GM12891 (cell line): ENCODE data around the gene C2orf66.

Source experiments
- DNase-seq: peaks from one replicate; pipeline ENCODE4 v3.0.0; 2011; ENCODE audit warnings: low spot score; ENCODE audit not compliant: insufficient read length
- FAIRE-seq: peaks from 2 replicates; lab custom pipeline; 2011; peaks lifted over from hg19 to GRCh38; lab: Jason Lieb, UNC
- PAX5 ChIP-seq: IDR thresholded peaks from 2 replicates; pipeline ENCODE4 v1.6.1; 2011; ENCODE audit warnings: low read length, moderate library complexity, mild to moderate bottlenecking; ENCODE audit not compliant: insufficient read depth, severe bottlenecking
- POLR2A ChIP-seq: IDR thresholded peaks from 2 replicates; pipeline ENCODE4 v1.6.1; 2011; ENCODE audit warnings: low read depth, low read length, control low read depth
- POLR2AphosphoS5 ChIP-seq: IDR thresholded peaks from 2 replicates; pipeline ENCODE4 v1.6.1; 2011; ENCODE audit warnings: low read depth, low read length, control low read depth
- POU2F2 ChIP-seq: IDR thresholded peaks from 2 replicates; pipeline ENCODE4 v1.6.1; 2011; ENCODE audit warnings: low read depth, mild to moderate bottlenecking, control low read depth, low read length, moderate library complexity
- SPI1 ChIP-seq: IDR thresholded peaks from 2 replicates; pipeline ENCODE4 v1.6.1; 2011; ENCODE audit warnings: low read depth, low read length, control low read depth
- TAF1 ChIP-seq: IDR thresholded peaks from 2 replicates; pipeline ENCODE4 v1.6.1; 2011; ENCODE audit warnings: low read depth, low read length, control low read depth

C2orf66 gene

GRCh38 chr2:196827356-196827755 is 18.2 kb upstream of the C2orf66 start:
- TF ChIP-seq TAF1 (no peak), SPI1 (no peak), PAX5 (no peak), POLR2AphosphoS5 (no peak), POLR2A (no peak), POU2F2 (no peak)
- FAIRE-seq (no peak), DNase-seq (no peak)

GRCh38 chr2:196823750-196824522 is 14.8 kb upstream of the C2orf66 start:
- FAIRE-seq: no peak
- DNase-seq: no peak
- TF ChIP-seq SPI1 (no peak), PAX5 (no peak), TAF1 (no peak), POU2F2 (no peak), POLR2AphosphoS5 (no peak), POLR2A (no peak)

DNA sequence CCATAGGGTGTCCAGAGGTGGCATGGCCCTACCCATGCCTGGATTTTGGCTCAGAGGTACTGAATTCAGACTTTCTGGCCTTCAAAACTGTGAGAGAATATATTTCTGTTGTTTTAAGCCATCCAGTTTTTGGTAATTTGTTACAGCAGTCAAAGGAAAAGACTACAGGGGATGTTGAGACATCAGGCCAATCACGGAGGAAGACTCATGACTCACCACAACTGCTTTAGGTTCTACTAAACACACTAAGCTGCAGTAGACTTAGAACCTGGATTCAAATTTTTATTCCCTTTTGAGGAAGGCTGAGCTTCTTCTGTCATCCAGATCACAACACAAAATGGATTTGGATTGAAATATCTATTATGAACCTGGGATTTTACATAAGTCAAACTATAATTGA is 12.0 kb upstream of the C2orf66 start:
- DNase-seq (no peak), FAIRE-seq (no peak)
- TF ChIP-seq SPI1 (no peak), POLR2AphosphoS5 (no peak), PAX5 (no peak), TAF1 (no peak), POU2F2 (no peak), POLR2A (no peak)

- no peak for FAIRE-seq
- no peak for TF ChIP-seq POU2F2
- TF ChIP-seq SPI1: 0 out of 2 replicates have a peak, but pooled peaks have one; percentile 4
- DNase-seq: no peak
Observed at GRCh38 chr2:196808083-196808665, 981 bp downstream of the C2orf66 start.

- TF ChIP-seq PAX5 (no peak), SPI1 (no peak), POLR2A (no peak), POU2F2 (no peak), POLR2AphosphoS5 (no peak), TAF1 (no peak)
- FAIRE-seq (no peak), DNase-seq (no peak)
Observed at GRCh38 chr2:196804381-196804780, 4.8 kb downstream of the C2orf66 start.

- DNase-seq: no peak
- no peak for TF ChIP-seq POU2F2
- no peak for TF ChIP-seq PAX5
- no peak for TF ChIP-seq POLR2AphosphoS5
- TF ChIP-seq TAF1: no peak
- TF ChIP-seq SPI1: no peak
- no peak for FAIRE-seq
Observed at GRCh38 chr2:196802401-196802800, 6.8 kb downstream of the C2orf66 start.

GRCh38 chr2:196801674-196802261 is 7.4 kb downstream of the C2orf66 start:
- TF ChIP-seq POU2F2 (no peak), PAX5 (no peak), TAF1 (no peak), POLR2AphosphoS5 (no peak), POLR2A (no peak), SPI1 (no peak)
- FAIRE-seq: no peak
- no peak for DNase-seq

DNA sequence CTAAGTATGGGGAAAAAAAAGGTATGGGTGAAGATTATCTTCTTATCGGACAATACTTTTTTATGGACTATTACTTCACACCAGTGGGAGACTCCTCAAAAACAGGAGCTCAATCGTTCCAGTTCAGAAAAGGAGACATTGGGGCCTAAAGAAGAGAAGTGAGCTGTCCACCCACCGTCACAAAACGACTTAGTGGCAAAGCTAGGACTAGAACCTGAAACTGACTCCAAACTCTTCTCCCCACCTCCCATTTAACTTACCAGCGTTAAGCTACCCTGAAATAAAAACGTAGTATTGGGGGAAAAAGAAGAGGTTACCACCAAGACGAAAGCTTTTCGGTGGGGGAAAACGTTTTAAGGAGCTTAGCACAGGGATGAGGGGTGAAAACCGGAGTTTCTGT is 10.2 kb downstream of the C2orf66 start:
- FAIRE-seq: no peak
- no peak for DNase-seq
- TF ChIP-seq POU2F2: no peak
- TF ChIP-seq POLR2A: no peak
- no peak for TF ChIP-seq SPI1

GRCh38 chr2:196792865-196793264 is 16.3 kb downstream of the C2orf66 start:
- FAIRE-seq (no peak), DNase-seq (no peak)
- TF ChIP-seq POLR2A (no peak), POU2F2 (no peak), SPI1 (no peak), TAF1 (no peak), PAX5 (no peak), POLR2AphosphoS5 (no peak)
